ENCODE data around the gene ATP6V1G1.
"Not testable (repeated sequence)": the region's sequence is repeated elsewhere in the genome, so short reads cannot be mapped to it uniquely, and the experiment has no call there.

The ATP6V1G1 gene, protein sequence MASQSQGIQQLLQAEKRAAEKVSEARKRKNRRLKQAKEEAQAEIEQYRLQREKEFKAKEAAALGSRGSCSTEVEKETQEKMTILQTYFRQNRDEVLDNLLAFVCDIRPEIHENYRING

DNA sequence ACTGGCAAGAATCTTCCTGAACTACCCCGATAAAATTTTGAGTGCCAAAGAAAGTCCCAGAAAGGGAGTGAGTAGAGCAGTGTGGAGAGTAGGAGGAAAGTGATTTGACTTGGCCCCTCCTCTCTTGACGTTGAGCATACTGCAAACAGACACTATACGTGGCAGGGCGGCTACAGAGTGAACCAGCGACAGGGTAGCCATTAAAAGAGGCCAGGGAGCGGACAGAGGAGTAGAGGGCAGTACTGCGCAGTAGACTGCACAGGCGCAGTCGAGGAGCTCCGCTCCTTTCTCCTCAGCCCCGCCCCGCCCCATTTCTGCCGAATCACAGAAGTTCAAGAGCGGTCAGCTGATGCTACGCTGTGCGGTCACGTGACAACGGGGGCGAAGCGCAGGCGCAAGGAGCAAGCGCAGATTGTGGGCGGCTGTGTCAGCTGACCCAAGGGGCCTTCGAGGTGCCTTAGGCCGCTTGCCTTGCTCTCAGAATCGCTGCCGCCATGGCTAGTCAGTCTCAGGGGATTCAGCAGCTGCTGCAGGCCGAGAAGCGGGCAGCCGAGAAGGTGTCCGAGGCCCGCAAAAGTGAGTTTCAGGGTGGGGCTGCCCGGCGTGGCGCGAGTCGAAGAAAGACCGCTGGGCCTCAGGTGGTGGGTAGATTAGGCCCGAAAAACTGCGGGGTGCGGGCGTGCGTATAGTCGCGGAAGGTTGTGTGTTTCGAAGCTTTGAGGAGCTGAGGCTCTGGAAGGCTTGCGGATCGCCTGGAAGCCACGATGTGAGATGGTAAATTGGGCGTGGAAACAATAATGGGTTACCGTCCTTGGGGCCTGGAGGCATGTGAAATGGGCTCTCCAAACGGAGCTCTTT lies at the start of gene ATP6V1G1:
TSS of gene ATP6V1G1 (plus strand) at position 425 of the 858 bp plus-strand sequence. CDS start at position 495, 70 bp downstream.
- DNase-seq (ENCODE audit: low read depth), result peak; percentile 100

GRCh38 chr9:114538241-114538640 lies 49.3 kb upstream of the ATP6V1G1 start:
- peak; percentile 28 for DNase-seq (ENCODE audit: low read depth)

- DNase-seq (ENCODE audit: low read depth), result no peak
These were observed 47.7 kb upstream of the ATP6V1G1 start for GRCh38 chr9:114539701-114540380.

GRCh38 chr9:114545055-114545454 lies 42.5 kb upstream of the ATP6V1G1 start:
- no peak for DNase-seq (ENCODE audit: low read depth)

DNA sequence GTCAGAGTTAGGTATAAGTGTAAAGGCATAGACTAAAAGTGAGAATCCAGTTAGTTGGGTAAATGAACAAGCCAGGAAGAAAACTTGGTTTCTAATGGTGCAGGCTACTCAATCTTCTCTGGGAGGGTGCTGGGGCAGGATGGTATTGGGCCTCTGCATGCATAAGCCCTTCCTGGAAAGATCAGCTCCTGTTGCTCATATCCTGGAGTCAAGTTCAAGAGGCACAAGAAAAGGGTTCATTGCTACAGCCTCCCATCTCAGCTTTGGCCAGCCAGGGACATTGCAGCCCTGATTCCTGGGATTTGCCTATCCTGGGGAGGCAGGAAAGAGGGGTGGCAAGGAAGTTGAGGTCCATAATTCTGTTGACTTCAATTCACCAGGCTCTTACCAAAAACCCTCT lies 40.7 kb upstream of the ATP6V1G1 start:
- peak; percentile 27 for DNase-seq (ENCODE audit: low read depth)

DNA sequence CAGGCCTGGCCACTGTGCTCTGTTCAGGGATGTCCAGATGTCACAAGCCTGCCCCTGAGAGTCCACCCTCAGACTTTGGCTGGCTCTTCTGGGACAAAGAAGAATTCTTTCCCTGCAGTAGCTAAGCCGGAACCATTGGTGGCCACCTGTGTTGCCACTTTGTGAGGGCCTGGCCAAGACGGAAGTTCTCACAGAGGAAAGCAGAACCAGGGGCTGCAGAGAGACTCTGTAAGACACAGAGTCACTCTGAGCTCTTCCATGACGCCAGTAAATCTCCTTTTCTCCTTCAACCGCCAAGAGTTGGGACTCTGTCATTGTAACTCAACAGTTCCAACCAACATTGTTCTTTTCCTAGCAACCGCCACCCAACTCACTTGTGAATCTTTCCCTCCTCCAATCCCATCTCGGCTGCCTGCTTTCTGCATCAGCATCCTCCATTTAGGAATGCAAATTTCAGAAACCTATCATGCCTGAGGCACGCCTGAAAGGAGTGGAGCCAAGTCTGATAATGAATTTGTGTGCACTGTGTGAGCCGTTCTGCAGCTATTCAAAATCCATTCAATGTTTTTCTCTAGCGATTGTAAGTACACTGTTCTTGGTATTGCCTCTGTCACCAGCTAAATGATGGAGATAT lies 37.8 kb upstream of the ATP6V1G1 start:
- DNase-seq (ENCODE audit: low read depth), result no peak

DNA sequence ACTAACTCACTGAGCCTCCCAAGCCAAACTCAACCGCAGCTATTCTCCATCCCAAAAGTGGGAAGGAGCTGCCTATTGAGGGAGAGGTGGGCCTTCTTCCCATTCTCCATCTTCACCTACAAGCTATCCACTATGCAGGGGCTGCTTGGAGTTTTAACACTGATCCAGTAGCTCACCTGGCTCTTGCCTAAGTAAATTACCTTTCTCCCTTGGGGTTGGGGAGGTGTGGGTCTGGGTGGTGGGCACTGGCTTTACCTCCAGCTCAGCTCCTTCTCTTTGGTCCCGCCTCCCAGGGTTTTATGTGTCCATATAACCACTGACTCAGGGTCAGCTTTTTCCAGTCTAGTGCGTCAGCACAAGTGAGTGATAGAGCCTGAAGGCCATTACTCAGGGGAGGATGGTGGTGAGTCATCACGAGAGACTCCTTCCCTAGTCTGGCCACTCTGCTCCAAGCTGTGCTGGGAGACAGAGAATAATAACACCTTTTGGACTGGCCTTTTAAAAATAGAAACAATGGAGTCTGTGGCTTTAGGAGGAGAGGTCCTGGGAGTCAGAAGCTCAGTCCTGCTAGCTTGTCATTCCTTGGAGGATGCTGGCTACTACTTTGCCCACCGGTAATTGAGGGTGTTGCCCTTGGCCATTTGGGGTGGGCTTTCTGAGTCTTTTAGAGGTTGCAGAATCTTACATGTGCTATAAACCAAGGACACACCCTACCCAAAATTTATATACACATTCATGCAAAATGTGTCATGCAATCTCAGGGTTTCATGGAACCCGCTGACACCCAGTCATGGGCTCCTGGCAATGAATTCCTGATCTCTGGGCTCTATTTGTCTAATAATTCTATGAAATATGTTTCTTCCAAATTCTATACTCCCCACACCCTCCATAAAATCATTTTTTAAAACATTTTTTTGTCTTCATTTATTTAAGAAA lies 35.6 kb upstream of the ATP6V1G1 start:
- peak; percentile 99 for DNase-seq (ENCODE audit: low read depth)

DNA sequence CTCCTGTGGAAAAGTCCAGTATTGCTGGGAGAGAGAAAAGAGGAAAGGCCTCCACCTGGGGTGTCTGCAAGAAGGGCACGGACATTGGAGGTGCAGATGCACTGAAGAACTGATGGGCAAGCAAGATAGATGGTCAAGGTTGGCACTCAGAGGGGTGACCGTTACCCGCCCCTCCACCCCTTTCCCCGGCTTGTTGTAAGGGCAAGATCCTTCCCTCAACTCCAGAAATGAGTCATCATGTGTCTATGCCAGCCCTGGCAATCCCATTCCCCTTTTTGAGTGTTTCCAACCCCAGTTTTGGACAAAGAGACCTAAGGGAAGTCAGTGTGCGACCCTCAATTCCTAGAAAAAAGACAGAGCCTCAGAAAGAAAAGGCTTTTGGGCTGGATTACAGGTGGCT lies 34.9 kb upstream of the ATP6V1G1 start:
- peak; percentile 46 for DNase-seq (ENCODE audit: low read depth)

- no peak for DNase-seq (ENCODE audit: low read depth)
These were observed 34.4 kb upstream of the ATP6V1G1 start for GRCh38 chr9:114553202-114553601.

DNA sequence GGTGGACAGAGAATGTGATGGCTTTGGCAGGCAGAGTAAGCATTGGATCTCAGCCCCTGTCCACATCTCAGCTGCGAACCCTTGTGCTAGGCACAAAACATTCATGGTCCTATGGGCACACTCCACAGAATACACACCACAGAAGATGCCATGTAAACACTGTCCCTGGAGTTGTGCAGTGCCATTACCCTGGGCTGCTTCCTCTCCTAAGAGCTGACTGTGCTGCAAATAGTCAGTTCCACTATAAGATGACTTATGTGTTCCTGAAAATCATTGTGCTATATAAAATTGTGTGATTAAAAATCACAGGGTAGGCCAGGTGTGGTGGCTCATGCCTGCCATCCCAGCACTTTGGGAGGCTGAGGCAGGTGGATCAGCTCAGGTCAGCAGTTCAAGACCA lies 31.9 kb upstream of the ATP6V1G1 start:
- no peak for DNase-seq (ENCODE audit: low read depth)

GRCh38 chr9:114558027-114558675 lies 29.4 kb upstream of the ATP6V1G1 start:
- no peak for DNase-seq (ENCODE audit: low read depth)

- no peak for DNase-seq (ENCODE audit: low read depth)
These were observed 27.6 kb upstream of the ATP6V1G1 start for GRCh38 chr9:114559830-114560513.

DNA sequence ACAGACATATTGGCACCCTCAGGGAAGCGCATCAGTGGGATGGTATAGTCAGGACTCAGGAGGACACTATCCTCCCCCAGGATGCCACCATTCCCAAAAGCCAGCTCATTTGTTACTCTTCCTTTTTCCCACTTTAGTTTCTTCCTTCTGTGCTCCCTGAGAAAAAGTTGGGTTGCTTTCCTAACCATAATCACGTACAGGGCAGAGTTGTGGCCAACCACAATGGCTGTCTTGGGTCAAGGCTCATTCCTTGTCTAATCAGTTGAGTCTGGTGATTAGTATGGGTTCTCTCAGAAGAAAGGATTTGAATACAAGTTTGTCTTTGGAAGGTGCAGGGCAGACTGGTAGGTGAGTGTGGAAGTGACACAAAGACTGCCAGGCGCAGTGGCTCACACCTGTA lies 26.6 kb upstream of the ATP6V1G1 start:
- DNase-seq (ENCODE audit: low read depth), result no peak

GRCh38 chr9:114561771-114562170 lies 25.8 kb upstream of the ATP6V1G1 start:
- no peak for DNase-seq (ENCODE audit: low read depth)

DNA sequence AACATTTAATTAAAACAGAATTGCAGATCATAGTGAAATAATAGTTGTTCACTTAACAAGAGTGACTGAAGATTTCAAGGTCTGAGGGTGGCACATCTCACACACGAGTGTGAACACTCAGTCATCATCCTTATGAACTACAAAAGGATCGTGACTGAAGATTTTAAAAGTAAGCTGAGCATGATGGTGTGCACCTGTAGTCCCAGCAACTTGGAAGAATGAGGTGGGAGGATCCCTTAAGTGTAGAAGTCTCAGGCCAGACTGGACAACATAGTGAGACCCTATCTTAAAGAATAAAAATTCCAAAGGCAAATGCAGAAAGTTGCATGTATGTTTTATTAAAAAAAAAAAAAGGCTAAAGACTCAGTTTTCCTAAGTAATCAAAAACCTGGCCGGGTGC lies 22.4 kb upstream of the ATP6V1G1 start:
- DNase-seq (ENCODE audit: low read depth), result no peak

DNA sequence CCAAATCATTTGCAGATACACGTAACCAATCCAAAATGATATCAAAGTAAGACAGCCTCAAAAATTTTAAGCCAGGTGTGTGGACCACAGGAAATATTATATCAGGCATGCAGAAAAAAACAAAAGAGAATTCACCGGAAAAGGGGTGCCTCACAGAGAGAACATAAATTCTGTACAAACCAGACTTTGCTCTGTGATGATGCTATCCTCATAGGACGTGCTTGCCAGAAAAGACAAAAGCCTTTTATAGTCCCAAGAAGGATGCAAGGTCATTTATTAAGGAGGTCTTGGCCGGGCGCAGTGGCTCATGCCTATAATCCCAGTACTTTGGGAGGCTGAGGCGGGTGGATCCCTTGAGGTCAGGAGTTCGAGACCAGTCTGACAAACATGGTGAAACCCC lies 16.8 kb upstream of the ATP6V1G1 start:
- no peak for DNase-seq (ENCODE audit: low read depth)

- no peak for DNase-seq (ENCODE audit: low read depth)
These were observed 16.2 kb upstream of the ATP6V1G1 start for GRCh38 chr9:114571391-114571790.

DNA sequence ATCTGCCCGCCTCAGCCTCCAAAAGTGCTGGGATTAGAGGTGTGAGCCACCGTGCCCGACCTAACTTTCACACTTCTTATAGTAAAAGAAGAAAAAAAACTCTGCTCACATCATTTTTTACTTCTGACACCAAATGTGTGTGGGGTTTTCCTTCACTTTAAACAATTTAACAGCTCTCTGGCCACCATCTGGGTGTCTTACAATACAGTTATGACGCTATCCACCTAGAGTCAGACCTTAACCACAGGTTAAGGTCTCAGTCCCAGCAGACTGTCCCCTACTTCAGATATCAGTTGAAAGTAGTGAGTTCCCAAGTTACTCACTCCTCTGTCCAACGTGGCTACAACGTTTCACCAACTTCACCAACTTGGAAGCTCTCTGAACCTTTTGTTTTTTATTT lies 15.4 kb upstream of the ATP6V1G1 start:
- DNase-seq (ENCODE audit: low read depth), result no peak

DNA sequence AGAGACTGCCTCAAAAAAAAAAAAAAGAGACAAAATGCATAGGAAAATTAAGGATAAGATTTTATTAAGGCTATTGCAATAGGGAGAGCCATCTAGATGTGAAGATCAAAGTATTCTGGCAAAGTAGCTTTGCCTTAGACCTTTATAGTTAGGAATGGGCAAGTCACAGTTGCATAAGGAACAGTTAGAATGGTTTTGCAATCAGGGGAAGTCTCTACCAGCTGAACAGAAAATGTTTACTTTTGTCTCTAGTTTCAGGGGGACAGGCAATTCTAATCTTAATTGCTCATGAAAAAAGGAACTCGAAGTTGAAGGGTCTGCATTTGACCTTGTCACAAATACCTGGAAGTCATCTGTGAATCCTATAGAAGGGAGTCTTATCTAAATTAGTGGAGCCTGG lies 13.1 kb upstream of the ATP6V1G1 start:
- DNase-seq (ENCODE audit: low read depth), result no peak

DNA sequence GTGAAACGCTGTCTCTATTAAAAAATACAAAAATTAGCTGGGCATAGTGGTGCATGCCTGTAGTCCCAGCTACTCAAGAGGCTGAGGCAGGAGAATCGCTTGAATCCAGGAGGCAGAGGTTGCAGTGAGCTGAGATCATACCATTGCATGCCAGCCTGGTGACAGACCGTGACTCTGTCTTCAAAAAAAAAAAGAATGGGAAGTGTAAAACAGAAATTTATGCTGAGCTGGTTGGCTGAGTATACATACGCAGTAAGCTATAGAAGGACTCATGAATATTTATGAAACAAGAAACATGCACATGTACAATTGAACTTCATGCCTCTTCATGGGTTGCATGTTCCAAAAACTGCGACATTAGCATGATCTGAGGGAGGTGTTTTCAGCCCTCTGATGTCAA lies 10.8 kb upstream of the ATP6V1G1 start:
- not testable (repeated sequence) for DNase-seq (ENCODE audit: low read depth)
